ENCODE data around the gene RABL3. TPM values are rescaled to one million over a fixed set of nuclear protein-coding genes. Genes with fewer than 3 reads are reported as not detected.
"Not testable (repeated sequence)": the region's sequence is repeated elsewhere in the genome, so short reads cannot be mapped to it uniquely, and the experiment has no call there.

Gene RABL3
- total RNA-seq, 5 donors from 2014 or later (not counting 1 experiment from before 2014, with no cell fraction given) = 14.7 to 31.8 (median 25.0) TPM

- H3K4me1 Mint-ChIP-seq = peaks cover 3 to 4% (median 4%) of the 10 kb centered on the region in 3 donors
- no peaks in the 10 kb centered on the region for H3K27me3 Mint-ChIP-seq
- CTCF ChIA-PET = no interaction called here
Observed at GRCh38 chr3:120645083-120645845, 97.1 kb downstream of the RABL3 start.

GRCh38 chr3:120642368-120642948, 99.9 kb downstream of the RABL3 start:
- ATAC-seq (replicated peaks in 1 of 4) = no peak
- ChIA-PET CTCF (no interaction called here), POLR2A (no interaction called here)

More at GRCh38 chr3:120645083-120645845, 97.1 kb downstream of the RABL3 start:
- DNase-seq = no peak
- no peaks in the 10 kb centered on the region for H3K36me3 ChIP-seq (ENCODE audit: control insufficient read depth in 2 of 2, extremely low read depth in 1 of 2, insufficient read depth in 1 of 2, low read length in 1 of 2)
- no peak overlapping the region for H3K4me3 ChIP-seq (ENCODE audit: control insufficient read depth in 1 of 2, extremely low read depth in 1 of 2, low read length in 1 of 2)
- WGBS (ENCODE audit: insufficient coverage) = 77% methylated on average over 3 of the region's 5 CpGs
- H3K36me3 Mint-ChIP-seq = no peaks in the 10 kb centered on the region
- POLR2A ChIA-PET = interaction anchor here in 1 of 2 donors (0.6 kb wide), 1 partner anchor 12 kb away, joined by 3 read pairs; no protein-coding TSS in a partner anchor
- no peak overlapping the region for H3K4me3 Mint-ChIP-seq
- no peak overlapping the region for H3K27ac Mint-ChIP-seq
- H3K27ac ChIP-seq (ENCODE audit: low read length) = no peak overlapping the region
- peaks cover 0 to 3% of the 10 kb centered on the region in 2 experiments for H3K4me1 ChIP-seq (ENCODE audit: control insufficient read depth in 1 of 2, extremely low read depth in 1 of 2, insufficient read depth in 2 of 2, low read length in 2 of 2)
- H3K27me3 ChIP-seq (replicated peaks in 1 of 2; ENCODE audit: control insufficient read depth in 2 of 2, extremely low read depth in 1 of 2, insufficient read depth in 2 of 2, low read length in 1 of 2) = no peaks in the 10 kb centered on the region
- no peaks in the 10 kb centered on the region for H3K9me3 ChIP-seq
- no peaks in the 10 kb centered on the region for H3K9me3 Mint-ChIP-seq
- no peak for ATAC-seq (replicated peaks in 1 of 4)

GRCh38 chr3:120641696-120642246, 100.5 kb downstream of the RABL3 start:
- Mint-ChIP-seq H3K27ac (no peak overlapping the region), H3K36me3 (peaks cover 4% of the 10 kb centered on the region), H3K9me3 (peaks cover 4 to 9% (median 5%) of the 10 kb centered on the region in 3 donors), H3K4me3 (no peak overlapping the region), H3K27me3 (no peaks in the 10 kb centered on the region), H3K4me1 (peaks cover 10 to 14% (median 13%) of the 10 kb centered on the region in 3 donors)
- DNase-seq (no peak), ATAC-seq (replicated peaks in 1 of 4) (no peak)
- no peak overlapping the region for H3K4me3 ChIP-seq (ENCODE audit: control insufficient read depth in 1 of 2, extremely low read depth in 1 of 2, low read length in 1 of 2)
- CTCF ChIA-PET = no interaction called here
- H3K4me1 ChIP-seq (ENCODE audit: control insufficient read depth in 1 of 2, extremely low read depth in 1 of 2, insufficient read depth in 2 of 2, low read length in 2 of 2) = peaks cover 0 to 4% of the 10 kb centered on the region in 2 experiments
- POLR2A ChIA-PET = no interaction called here
- H3K36me3 ChIP-seq (ENCODE audit: control insufficient read depth in 2 of 2, extremely low read depth in 1 of 2, insufficient read depth in 1 of 2, low read length in 1 of 2) = no peaks in the 10 kb centered on the region
- no peaks in the 10 kb centered on the region for H3K9me3 ChIP-seq
- H3K27me3 ChIP-seq (replicated peaks in 1 of 2; ENCODE audit: control insufficient read depth in 2 of 2, extremely low read depth in 1 of 2, insufficient read depth in 2 of 2, low read length in 1 of 2) = no peaks in the 10 kb centered on the region
- WGBS (ENCODE audit: insufficient coverage) = 92% methylated on average over 2 of the region's 2 CpGs
- no peak overlapping the region for H3K27ac ChIP-seq (ENCODE audit: low read length)

More at GRCh38 chr3:120642368-120642948, 99.9 kb downstream of the RABL3 start:
- Histone ChIP-seq H3K27me3 (replicated peaks in 1 of 2; ENCODE audit: control insufficient read depth in 2 of 2, extremely low read depth in 1 of 2, insufficient read depth in 2 of 2, low read length in 1 of 2) (no peaks in the 10 kb centered on the region), H3K36me3 (ENCODE audit: control insufficient read depth in 2 of 2, extremely low read depth in 1 of 2, insufficient read depth in 1 of 2, low read length in 1 of 2) (no peaks in the 10 kb centered on the region), H3K9me3 (no peaks in the 10 kb centered on the region), H3K27ac (ENCODE audit: low read length) (no peak overlapping the region), H3K4me3 (ENCODE audit: control insufficient read depth in 1 of 2, extremely low read depth in 1 of 2, low read length in 1 of 2) (no peak overlapping the region), H3K4me1 (ENCODE audit: control insufficient read depth in 1 of 2, extremely low read depth in 1 of 2, insufficient read depth in 2 of 2, low read length in 2 of 2) (peaks cover 0 to 4% of the 10 kb centered on the region in 2 experiments)
- peak in 4 of 35 experiments; percentile 1 to 15 (median 6) for DNase-seq
- H3K27me3 Mint-ChIP-seq = no peaks in the 10 kb centered on the region
- no peak overlapping the region for H3K4me3 Mint-ChIP-seq
- H3K27ac Mint-ChIP-seq = no peak overlapping the region
- H3K4me1 Mint-ChIP-seq = peaks cover 10 to 14% (median 13%) of the 10 kb centered on the region in 3 donors
- WGBS (ENCODE audit: insufficient coverage) = 0% methylated on average over 1 of the region's 4 CpGs
- H3K9me3 Mint-ChIP-seq = peaks cover 4 to 9% (median 5%) of the 10 kb centered on the region in 3 donors
- H3K36me3 Mint-ChIP-seq = peaks cover 4% of the 10 kb centered on the region

- no CpG with 5 or more reads among the region's 1 CpG for WGBS (ENCODE audit: insufficient coverage)
- no peak overlapping the region for H3K27ac Mint-ChIP-seq
- no peaks in the 10 kb centered on the region for H3K36me3 ChIP-seq (ENCODE audit: control insufficient read depth in 2 of 2, extremely low read depth in 1 of 2, insufficient read depth in 1 of 2, low read length in 1 of 2)
- peaks cover 4 to 9% (median 5%) of the 10 kb centered on the region in 3 donors for H3K9me3 Mint-ChIP-seq
- H3K4me1 Mint-ChIP-seq = peaks cover 10 to 14% (median 13%) of the 10 kb centered on the region in 3 donors
- DNase-seq = no peak
- ChIA-PET POLR2A (no interaction called here), CTCF (no interaction called here)
- H3K36me3 Mint-ChIP-seq = peaks cover 4% of the 10 kb centered on the region
- H3K4me3 ChIP-seq (ENCODE audit: control insufficient read depth in 1 of 2, extremely low read depth in 1 of 2, low read length in 1 of 2) = no peak overlapping the region
- no peaks in the 10 kb centered on the region for H3K27me3 ChIP-seq (replicated peaks in 1 of 2; ENCODE audit: control insufficient read depth in 2 of 2, extremely low read depth in 1 of 2, insufficient read depth in 2 of 2, low read length in 1 of 2)
- peaks cover 0 to 4% of the 10 kb centered on the region in 2 experiments for H3K4me1 ChIP-seq (ENCODE audit: control insufficient read depth in 1 of 2, extremely low read depth in 1 of 2, insufficient read depth in 2 of 2, low read length in 2 of 2)
- H3K4me3 Mint-ChIP-seq = no peak overlapping the region
- ATAC-seq (replicated peaks in 1 of 4) = no peak
- no peak overlapping the region for H3K27ac ChIP-seq (ENCODE audit: low read length)
- H3K27me3 Mint-ChIP-seq = no peaks in the 10 kb centered on the region
- no peaks in the 10 kb centered on the region for H3K9me3 ChIP-seq
Observed at GRCh38 chr3:120640231-120640630, 102.1 kb downstream of the RABL3 start.

DNA sequence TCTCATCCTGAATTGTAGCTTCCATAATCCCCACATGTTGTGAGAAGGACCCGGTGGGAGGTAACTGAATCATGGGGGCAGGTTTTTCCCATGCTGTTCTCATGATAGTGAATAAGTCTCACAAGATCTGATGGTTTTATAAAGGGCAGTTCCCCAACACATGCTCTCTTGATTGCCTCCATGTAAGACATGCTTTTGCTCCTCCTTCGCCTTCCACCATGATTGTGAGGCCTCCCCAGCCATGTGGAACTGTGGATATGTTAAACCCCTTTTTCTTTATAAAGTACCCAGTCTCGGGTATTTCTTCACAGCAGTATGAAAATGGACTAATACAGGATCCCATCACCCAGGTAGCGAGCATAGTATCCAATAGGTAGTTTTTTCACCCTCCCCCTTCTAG, 103.5 kb downstream of the RABL3 start:
- H3K36me3 Mint-ChIP-seq, POLR2A ChIA-PET: not testable (repeated sequence)
- WGBS (ENCODE audit: insufficient coverage) = no CpG with 5 or more reads among the region's 4 CpGs

GRCh38 chr3:120637851-120638559, 104.3 kb downstream of the RABL3 start:
- peaks cover 4% of the 10 kb centered on the region for H3K36me3 Mint-ChIP-seq
- DNase-seq = no peak
- Histone ChIP-seq H3K4me1 (ENCODE audit: control insufficient read depth in 1 of 2, extremely low read depth in 1 of 2, insufficient read depth in 2 of 2, low read length in 2 of 2) (peaks cover 0 to 4% of the 10 kb centered on the region in 2 experiments), H3K9me3 (no peaks in the 10 kb centered on the region), H3K4me3 (ENCODE audit: control insufficient read depth in 1 of 2, extremely low read depth in 1 of 2, low read length in 1 of 2) (no peak overlapping the region), H3K27ac (ENCODE audit: low read length) (no peak overlapping the region), H3K36me3 (ENCODE audit: control insufficient read depth in 2 of 2, extremely low read depth in 1 of 2, insufficient read depth in 1 of 2, low read length in 1 of 2) (no peaks in the 10 kb centered on the region), H3K27me3 (replicated peaks in 1 of 2; ENCODE audit: control insufficient read depth in 2 of 2, extremely low read depth in 1 of 2, insufficient read depth in 2 of 2, low read length in 1 of 2) (no peaks in the 10 kb centered on the region)
- 45% methylated on average over 2 of the region's 6 CpGs for WGBS (ENCODE audit: insufficient coverage)
- no peak overlapping the region for H3K4me3 Mint-ChIP-seq
- peaks cover 4 to 9% (median 5%) of the 10 kb centered on the region in 3 donors for H3K9me3 Mint-ChIP-seq
- H3K4me1 Mint-ChIP-seq = peaks cover 10 to 14% (median 13%) of the 10 kb centered on the region in 3 donors
- no peak for ATAC-seq (replicated peaks in 1 of 4)
- ChIA-PET POLR2A (no interaction called here), CTCF (no interaction called here)
- no peak overlapping the region for H3K27ac Mint-ChIP-seq
- no peaks in the 10 kb centered on the region for H3K27me3 Mint-ChIP-seq

More for the DNA sequence above, 103.5 kb downstream of the RABL3 start:
- H3K9me3 Mint-ChIP-seq; H3K27me3 Mint-ChIP-seq; H3K27ac Mint-ChIP-seq; H3K4me1 ChIP-seq (ENCODE audit: control insufficient read depth in 1 of 2, extremely low read depth in 1 of 2, insufficient read depth in 2 of 2, low read length in 2 of 2); H3K27me3 ChIP-seq (replicated peaks in 1 of 2; ENCODE audit: control insufficient read depth in 2 of 2, extremely low read depth in 1 of 2, insufficient read depth in 2 of 2, low read length in 1 of 2); H3K36me3 ChIP-seq (ENCODE audit: control insufficient read depth in 2 of 2, extremely low read depth in 1 of 2, insufficient read depth in 1 of 2, low read length in 1 of 2); ATAC-seq (replicated peaks in 1 of 4); H3K9me3 ChIP-seq; H3K4me3 Mint-ChIP-seq; CTCF ChIA-PET; DNase-seq; H3K4me3 ChIP-seq (ENCODE audit: control insufficient read depth in 1 of 2, extremely low read depth in 1 of 2, low read length in 1 of 2); H3K27ac ChIP-seq (ENCODE audit: low read length): not testable (repeated sequence)
- peaks cover 10 to 14% (median 13%) of the 10 kb centered on the region in 3 donors for H3K4me1 Mint-ChIP-seq
